Liver (tissue), 9 donors: ENCODE data around the gene PSMB7. TPM values are rescaled to one million over a fixed set of nuclear protein-coding genes. Genes with fewer than 3 reads are reported as not detected.

ENCODE experiments used
- DNase-seq: peaks from one replicate; pipeline ENCODE4 v3.0.0-alpha.2; 2017; ENCODE audit warnings: low spot score
- H3K27ac ChIP-seq, 2 donors: one replicate each; pipeline ENCODE4 v1.7.0; 2013; ENCODE audit warnings: inconsistent platforms in 2 of 2, low read length in 2 of 2, control low read depth in 1 of 2, low read depth in 1 of 2, mild to moderate bottlenecking in 1 of 2
- H3K27me3 ChIP-seq, 4 donors: one replicate each; pipeline versions ENCODE4 v1.6.1 to v1.7.0; 2013; ENCODE audit warnings: low read length in 3 of 4, inconsistent platforms in 1 of 4, mild to moderate bottlenecking in 1 of 4, moderate library complexity in 1 of 4; ENCODE audit not compliant: control insufficient read depth in 4 of 4, insufficient read depth in 4 of 4
- H3K36me3 ChIP-seq, 4 donors: one replicate each; pipeline versions ENCODE4 v1.6.1 to v1.7.0; 2013; ENCODE audit warnings: low read length in 3 of 4, mild to moderate bottlenecking in 3 of 4, low read depth in 1 of 4, moderate library complexity in 1 of 4; ENCODE audit not compliant: control insufficient read depth in 4 of 4, insufficient read depth in 3 of 4
- H3K4me1 ChIP-seq, 4 donors: one replicate each; pipeline versions ENCODE4 v1.6.1 to v1.7.0; 2013; ENCODE audit warnings: low read length in 3 of 4, mild to moderate bottlenecking in 3 of 4, moderate library complexity in 1 of 4; ENCODE audit not compliant: control insufficient read depth in 4 of 4, insufficient read depth in 4 of 4
- H3K4me3 ChIP-seq, 3 donors: one replicate each; pipeline versions ENCODE4 v1.6.1 to v1.7.0; 2013; ENCODE audit warnings: low read length in 3 of 3, control low read depth in 1 of 3, low read depth in 1 of 3, mild to moderate bottlenecking in 1 of 3
- H3K9ac ChIP-seq, 2 donors: one replicate each; pipeline ENCODE4 v1.7.0; 2013; ENCODE audit warnings: low read length in 2 of 2, mild to moderate bottlenecking in 2 of 2, moderate library complexity in 2 of 2, control low read depth in 1 of 2, low read depth in 1 of 2
- H3K9me3 ChIP-seq, 4 donors: one replicate each; pipeline versions ENCODE4 v1.6.1 to v1.7.0; 2013; ENCODE audit warnings: low read length in 3 of 4; ENCODE audit not compliant: control insufficient read depth in 4 of 4
- FOXA1 ChIP-seq: IDR thresholded peaks from 2 replicates; pipeline ENCODE4 v1.6.1; 2016; ENCODE audit warnings: antibody characterized with exemption
- FOXA2 ChIP-seq: IDR thresholded peaks from 2 replicates; pipeline ENCODE4 v1.6.1; 2016; ENCODE audit warnings: antibody characterized with exemption
- GABPA ChIP-seq, 2 donors: IDR thresholded peaks in 1 of 2; conservative IDR thresholded peaks in 1 of 2; 2 replicates each; pipeline ENCODE4 v1.6.1; 2016; ENCODE audit warnings: antibody characterized with exemption in 2 of 2, mild to moderate bottlenecking in 1 of 2, moderate library complexity in 1 of 2
- HNF4A ChIP-seq, 2 donors: conservative IDR thresholded peaks; 2 replicates each; pipeline ENCODE4 v1.6.1; 2016; ENCODE audit warnings: antibody characterized with exemption in 2 of 2, mild to moderate bottlenecking in 2 of 2
- HNF4G ChIP-seq: IDR thresholded peaks from 2 replicates; pipeline ENCODE4 v1.6.1; 2016; ENCODE audit warnings: antibody characterized with exemption
- JUND ChIP-seq, 2 donors: IDR thresholded peaks; 2 replicates each; pipeline ENCODE4 v1.6.1; 2016; ENCODE audit warnings: antibody characterized with exemption in 2 of 2
- NR2F2 ChIP-seq: IDR thresholded peaks from 2 replicates; pipeline ENCODE4 v1.6.1; 2016; ENCODE audit warnings: antibody characterized with exemption
- RXRA ChIP-seq, 2 donors: IDR thresholded peaks; 2 replicates each; pipeline ENCODE4 v1.6.1; 2017 to 2018; ENCODE audit warnings: antibody characterized with exemption in 2 of 2, mild to moderate bottlenecking in 1 of 2
- SP1 ChIP-seq: IDR thresholded peaks from 2 replicates; pipeline ENCODE4 v1.6.1; 2018; ENCODE audit warnings: antibody characterized with exemption, mild to moderate bottlenecking
- TAF1 ChIP-seq: conservative IDR thresholded peaks from 2 replicates; pipeline ENCODE4 v1.6.1; 2016; ENCODE audit warnings: antibody characterized with exemption, mild to moderate bottlenecking
- YY1 ChIP-seq: IDR thresholded peaks from 2 replicates; pipeline ENCODE4 v1.6.1; 2016; ENCODE audit warnings: antibody characterized with exemption, mild to moderate bottlenecking
- WGBS: extraction: QIAGEN DNeasy Blood & Tissue Kit; methylation state at CpG from one replicate; pipeline ENCODE4 v1.1.7; 2013; 5-methylcytosine and 5-hydroxymethylcytosine counted together
- polyA plus RNA-seq, 2 donors: library from polyadenylated mRNA; stranded (reverse) in 1 of 2; unstranded in 1 of 2; fragments of 200-250 nt in 1 of 2; fragments of >200 nt in 1 of 2; fragmentation: Nextera tagmentation in 1 of 2; extraction: Ambion mirVana in 1 of 2; gene quantifications; one replicate each; pipeline versions ENCODE4 v1.2.1 to v1.2.3, GENCODE V29; 2013 to 2015
- total RNA-seq, 2 donors: library from RNA; depleted of rRNA; stranded (reverse); fragments of >200 nt; gene quantifications; one replicate each; pipeline ENCODE4 v1.2.3, GENCODE V29; 2014
- TF ChIP-seq, protein P1 (sequence below): IDR thresholded peaks from 2 replicates; pipeline ENCODE4 v1.6.1; 2016; ENCODE audit warnings: antibody characterized with exemption
- TF ChIP-seq, protein P2 (sequence below): IDR thresholded peaks from 2 replicates; pipeline ENCODE4 v1.6.1; 2016; ENCODE audit warnings: antibody characterized with exemption
- TF ChIP-seq, protein P3 (sequence below): fragments of 150-350 bp; IDR thresholded peaks from 2 replicates; pipeline ENCODE4 v1.5.1; 2017; ENCODE audit warnings: improper control_type of control experiment, low read depth, low read length; ENCODE audit not compliant: missing input control
- TF ChIP-seq, protein P4 (sequence below): IDR thresholded peaks from 2 replicates; pipeline ENCODE4 v1.6.1; 2016; ENCODE audit warnings: antibody characterized with exemption, mild to moderate bottlenecking
- donor health status: healthy.
- donor health status: healthy.
- donor health status: healthy.
- donor health status: healthy.
- donor health status: healthy.

The PSMB7 gene
- total and polyA plus RNA-seq, 4 donors = 90.9 to 183 (median 134) TPM

DNA sequence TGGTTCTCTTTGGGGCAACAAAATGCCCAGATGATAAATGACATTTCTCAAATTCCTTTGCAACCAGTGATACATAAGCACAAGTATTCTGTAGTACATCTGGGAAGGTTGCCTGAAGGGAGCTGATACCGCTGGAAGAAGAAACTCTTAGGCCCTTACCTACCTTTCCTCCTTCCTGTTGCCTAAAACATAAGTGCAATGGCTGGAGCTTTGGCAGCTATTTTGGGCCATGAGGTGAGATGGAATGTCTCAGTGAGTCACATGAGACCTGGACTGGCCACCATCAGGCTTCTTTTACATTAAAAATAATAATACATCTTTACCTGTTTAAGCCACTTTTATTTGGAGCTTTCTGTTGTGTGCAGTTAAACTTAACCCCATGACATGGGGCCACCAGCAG lies 23.8 kb upstream of the PSMB7 start:
- Histone ChIP-seq H3K36me3 (no peaks in the 10 kb centered on the region), H3K4me1 (no peaks in the 10 kb centered on the region), H3K27ac (no peak overlapping the region), H3K4me3 (no peak overlapping the region), H3K9me3 (no peaks in the 10 kb centered on the region), H3K27me3 (no peaks in the 10 kb centered on the region), H3K9ac (no peak overlapping the region)
- no peak for DNase-seq
- WGBS = 88% methylated on average over 1 of the region's 1 CpG
- TF ChIP-seq RXRA (IDR thresholded peaks at IDR 0.05) (no peak), TAF1 (no peak), HNF4G (no peak), NR2F2 (no peak)
- TF ChIP-seq, protein P1, sequence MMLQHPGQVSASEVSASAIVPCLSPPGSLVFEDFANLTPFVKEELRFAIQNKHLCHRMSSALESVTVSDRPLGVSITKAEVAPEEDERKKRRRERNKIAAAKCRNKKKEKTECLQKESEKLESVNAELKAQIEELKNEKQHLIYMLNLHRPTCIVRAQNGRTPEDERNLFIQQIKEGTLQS = no peak
- TF ChIP-seq, protein P2, sequence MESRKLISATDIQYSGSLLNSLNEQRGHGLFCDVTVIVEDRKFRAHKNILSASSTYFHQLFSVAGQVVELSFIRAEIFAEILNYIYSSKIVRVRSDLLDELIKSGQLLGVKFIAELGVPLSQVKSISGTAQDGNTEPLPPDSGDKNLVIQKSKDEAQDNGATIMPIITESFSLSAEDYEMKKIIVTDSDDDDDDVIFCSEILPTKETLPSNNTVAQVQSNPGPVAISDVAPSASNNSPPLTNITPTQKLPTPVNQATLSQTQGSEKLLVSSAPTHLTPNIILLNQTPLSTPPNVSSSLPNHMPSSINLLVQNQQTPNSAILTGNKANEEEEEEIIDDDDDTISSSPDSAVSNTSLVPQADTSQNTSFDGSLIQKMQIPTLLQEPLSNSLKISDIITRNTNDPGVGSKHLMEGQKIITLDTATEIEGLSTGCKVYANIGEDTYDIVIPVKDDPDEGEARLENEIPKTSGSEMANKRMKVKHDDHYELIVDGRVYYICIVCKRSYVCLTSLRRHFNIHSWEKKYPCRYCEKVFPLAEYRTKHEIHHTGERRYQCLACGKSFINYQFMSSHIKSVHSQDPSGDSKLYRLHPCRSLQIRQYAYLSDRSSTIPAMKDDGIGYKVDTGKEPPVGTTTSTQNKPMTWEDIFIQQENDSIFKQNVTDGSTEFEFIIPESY = no peak
- TF ChIP-seq, protein P3, sequence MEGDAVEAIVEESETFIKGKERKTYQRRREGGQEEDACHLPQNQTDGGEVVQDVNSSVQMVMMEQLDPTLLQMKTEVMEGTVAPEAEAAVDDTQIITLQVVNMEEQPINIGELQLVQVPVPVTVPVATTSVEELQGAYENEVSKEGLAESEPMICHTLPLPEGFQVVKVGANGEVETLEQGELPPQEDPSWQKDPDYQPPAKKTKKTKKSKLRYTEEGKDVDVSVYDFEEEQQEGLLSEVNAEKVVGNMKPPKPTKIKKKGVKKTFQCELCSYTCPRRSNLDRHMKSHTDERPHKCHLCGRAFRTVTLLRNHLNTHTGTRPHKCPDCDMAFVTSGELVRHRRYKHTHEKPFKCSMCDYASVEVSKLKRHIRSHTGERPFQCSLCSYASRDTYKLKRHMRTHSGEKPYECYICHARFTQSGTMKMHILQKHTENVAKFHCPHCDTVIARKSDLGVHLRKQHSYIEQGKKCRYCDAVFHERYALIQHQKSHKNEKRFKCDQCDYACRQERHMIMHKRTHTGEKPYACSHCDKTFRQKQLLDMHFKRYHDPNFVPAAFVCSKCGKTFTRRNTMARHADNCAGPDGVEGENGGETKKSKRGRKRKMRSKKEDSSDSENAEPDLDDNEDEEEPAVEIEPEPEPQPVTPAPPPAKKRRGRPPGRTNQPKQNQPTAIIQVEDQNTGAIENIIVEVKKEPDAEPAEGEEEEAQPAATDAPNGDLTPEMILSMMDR = no peak
- TF ChIP-seq, protein P4, sequence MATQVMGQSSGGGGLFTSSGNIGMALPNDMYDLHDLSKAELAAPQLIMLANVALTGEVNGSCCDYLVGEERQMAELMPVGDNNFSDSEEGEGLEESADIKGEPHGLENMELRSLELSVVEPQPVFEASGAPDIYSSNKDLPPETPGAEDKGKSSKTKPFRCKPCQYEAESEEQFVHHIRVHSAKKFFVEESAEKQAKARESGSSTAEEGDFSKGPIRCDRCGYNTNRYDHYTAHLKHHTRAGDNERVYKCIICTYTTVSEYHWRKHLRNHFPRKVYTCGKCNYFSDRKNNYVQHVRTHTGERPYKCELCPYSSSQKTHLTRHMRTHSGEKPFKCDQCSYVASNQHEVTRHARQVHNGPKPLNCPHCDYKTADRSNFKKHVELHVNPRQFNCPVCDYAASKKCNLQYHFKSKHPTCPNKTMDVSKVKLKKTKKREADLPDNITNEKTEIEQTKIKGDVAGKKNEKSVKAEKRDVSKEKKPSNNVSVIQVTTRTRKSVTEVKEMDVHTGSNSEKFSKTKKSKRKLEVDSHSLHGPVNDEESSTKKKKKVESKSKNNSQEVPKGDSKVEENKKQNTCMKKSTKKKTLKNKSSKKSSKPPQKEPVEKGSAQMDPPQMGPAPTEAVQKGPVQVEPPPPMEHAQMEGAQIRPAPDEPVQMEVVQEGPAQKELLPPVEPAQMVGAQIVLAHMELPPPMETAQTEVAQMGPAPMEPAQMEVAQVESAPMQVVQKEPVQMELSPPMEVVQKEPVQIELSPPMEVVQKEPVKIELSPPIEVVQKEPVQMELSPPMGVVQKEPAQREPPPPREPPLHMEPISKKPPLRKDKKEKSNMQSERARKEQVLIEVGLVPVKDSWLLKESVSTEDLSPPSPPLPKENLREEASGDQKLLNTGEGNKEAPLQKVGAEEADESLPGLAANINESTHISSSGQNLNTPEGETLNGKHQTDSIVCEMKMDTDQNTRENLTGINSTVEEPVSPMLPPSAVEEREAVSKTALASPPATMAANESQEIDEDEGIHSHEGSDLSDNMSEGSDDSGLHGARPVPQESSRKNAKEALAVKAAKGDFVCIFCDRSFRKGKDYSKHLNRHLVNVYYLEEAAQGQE = no peak

DNA sequence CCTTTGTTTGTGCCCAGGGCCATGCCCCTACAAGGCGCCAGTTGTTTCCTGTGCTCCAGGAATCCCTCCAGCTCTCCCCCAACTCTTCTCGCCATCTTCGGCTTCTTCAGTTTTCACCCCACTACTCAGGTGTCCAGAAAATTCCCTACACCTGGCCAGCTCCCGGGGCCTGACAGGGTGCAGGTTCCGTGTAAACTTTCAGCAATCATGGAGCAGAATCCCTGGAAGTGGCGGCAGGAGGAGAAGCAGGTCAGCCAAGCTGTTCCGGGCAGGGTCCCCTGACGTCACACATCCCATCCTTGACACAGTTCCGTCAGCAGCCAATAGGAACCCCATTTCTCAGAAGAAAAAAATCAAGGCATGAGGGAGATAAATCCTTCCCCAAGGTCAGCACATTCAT lies 22.8 kb upstream of the PSMB7 start:
- Histone ChIP-seq H3K4me1 (no peaks in the 10 kb centered on the region), H3K9me3 (no peaks in the 10 kb centered on the region), H3K27me3 (no peaks in the 10 kb centered on the region), H3K36me3 (no peaks in the 10 kb centered on the region), H3K27ac (no peak overlapping the region), H3K4me3 (no peak overlapping the region), H3K9ac (no peak overlapping the region)
- WGBS = 89% methylated on average over 9 of the region's 9 CpGs
- DNase-seq = no peak
- TF ChIP-seq GABPA (IDR thresholded peaks at IDR 0.05 in 1 of 2, conservative IDR thresholded peaks at IDR 0.05 in 1 of 2) (no peak), TAF1 (no peak), RXRA (IDR thresholded peaks at IDR 0.05) (no peak), JUND (IDR thresholded peaks at IDR 0.05) (no peak), FOXA2 (no peak), HNF4A (conservative IDR thresholded peaks at IDR 0.05) (no peak), SP1 (no peak), FOXA1 (no peak), NR2F2 (no peak), YY1 (no peak)
- TF ChIP-seq, protein P3 = no peak
- TF ChIP-seq, protein P2 = no peak
- TF ChIP-seq, protein P1 = no peak
- TF ChIP-seq, protein P4 = no peak
